HG03045 (cell line): Measurements from ENCODE around the gene KCND2.

Experiments
- ATAC-seq: cut with Tn5 transposase; IDR thresholded peaks from one replicate; pipeline ENCODE4 v1.9.1; 2021; ENCODE audit warnings: mild to moderate bottlenecking, moderate library complexity; ENCODE audit not compliant: unreplicated experiment

KCND2 gene

DNA sequence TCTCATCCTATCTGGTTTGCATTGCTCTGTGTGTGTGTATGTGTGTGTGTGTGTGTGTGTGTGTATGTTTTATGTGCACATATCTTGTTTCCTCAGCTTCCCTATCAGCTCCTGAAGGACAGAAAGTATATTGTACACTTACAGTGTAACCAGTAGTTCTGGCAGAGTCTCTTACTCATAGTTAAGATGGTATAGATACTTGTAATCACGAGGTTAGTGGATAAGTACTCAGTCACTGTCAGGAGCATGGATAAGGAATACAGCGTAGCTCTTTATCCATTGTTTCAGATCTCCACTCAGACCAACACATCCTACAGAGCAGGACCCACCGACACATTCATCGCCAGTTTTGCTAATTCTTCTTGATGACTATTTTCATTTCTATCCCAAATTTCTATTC is 309.9 kb downstream of the KCND2 start:
- ATAC-seq: no peak

DNA sequence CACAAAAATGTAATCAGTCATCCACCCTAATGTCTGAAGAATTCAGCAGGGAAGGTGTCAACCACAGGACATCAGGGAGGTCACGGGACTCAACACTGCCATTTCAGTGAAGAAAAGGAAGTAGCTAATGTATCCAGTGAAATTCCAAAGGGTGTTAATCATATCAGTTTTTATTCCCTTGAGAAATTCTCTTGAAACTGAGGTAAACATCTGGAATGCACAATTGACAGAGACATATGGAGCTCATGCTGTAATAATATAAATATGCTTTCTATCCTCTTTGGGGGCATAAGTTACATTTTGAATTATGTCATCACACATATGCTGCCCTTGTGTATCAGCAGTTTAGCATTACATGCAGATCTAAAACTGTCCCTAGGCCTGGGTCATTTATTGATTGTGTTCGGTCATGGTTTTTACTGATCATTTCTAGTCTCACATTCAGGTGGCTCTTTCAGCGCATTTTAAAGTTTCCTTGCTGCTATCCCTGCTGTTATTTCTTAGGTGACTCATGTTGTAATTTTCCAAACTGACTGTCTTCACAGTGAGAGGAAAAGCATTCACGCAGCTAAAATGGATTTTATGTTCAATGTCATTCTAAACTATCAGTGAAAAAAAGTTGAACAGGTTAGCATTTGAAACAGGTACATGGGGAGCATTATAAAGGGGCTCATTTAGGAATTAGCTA is 311.1 kb downstream of the KCND2 start:
- no peak for ATAC-seq

GRCh38 chr7:120586571-120586970 is 313.6 kb downstream of the KCND2 start:
- no peak for ATAC-seq

DNA sequence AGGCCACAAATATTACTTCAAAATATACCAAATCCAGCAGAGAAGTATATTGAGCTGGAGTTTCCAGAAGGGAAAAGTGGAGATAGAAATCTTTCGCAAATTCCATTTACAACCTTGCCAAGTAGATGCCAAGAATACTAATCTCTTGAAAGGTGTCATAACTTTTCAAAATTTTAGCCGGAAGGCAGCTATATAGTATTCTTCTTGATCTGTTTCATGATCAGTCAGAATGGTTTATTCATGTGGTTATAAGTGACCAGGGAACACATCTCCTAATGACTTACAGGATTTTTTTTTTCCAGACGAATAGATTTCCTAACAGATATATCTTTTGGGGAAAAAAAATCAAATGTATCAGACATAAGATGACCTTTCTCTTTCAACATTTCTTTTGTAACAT is 314.3 kb downstream of the KCND2 start:
- no peak for ATAC-seq

GRCh38 chr7:120588416-120588815 is 315.4 kb downstream of the KCND2 start:
- no peak for ATAC-seq

DNA sequence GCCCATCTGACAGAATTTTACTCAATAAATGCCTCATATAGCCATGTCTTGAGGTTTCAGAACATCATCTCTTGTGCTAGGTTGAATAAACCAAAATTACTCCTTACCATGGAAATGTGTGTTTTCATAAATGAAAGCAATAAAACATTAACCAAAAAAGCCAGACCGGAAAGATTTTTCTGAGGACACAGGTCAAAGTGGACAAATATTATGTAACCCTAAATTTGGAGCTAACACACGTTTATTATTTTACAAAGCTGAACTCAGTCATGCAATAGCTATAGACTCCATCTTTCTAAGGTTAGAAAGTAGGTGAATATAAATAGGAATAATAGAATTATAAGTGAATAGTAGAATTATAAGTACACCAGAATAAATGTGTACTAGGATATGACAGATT is 315.9 kb downstream of the KCND2 start:
- no peak for ATAC-seq

GRCh38 chr7:120600607-120601006 is 327.6 kb downstream of the KCND2 start:
- ATAC-seq: no peak

DNA sequence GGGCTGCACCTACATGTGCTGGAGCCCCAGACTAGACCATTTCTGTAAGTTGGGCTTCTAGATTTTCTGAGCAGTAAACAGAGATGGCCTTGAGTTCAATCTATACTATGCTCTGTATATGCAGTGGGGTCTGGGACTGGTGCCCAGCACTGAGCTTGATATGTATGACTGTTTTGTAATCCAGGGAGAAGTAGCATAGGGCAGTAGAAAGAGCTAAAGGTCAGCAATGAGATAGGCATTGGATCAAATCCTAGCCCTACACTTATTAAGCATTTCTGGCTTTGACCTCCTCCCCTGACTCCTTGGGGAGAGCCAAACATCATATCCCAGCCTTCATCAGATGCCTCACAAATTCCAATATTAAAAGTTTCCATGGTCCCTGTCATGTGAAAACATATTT is 330.4 kb downstream of the KCND2 start:
- no peak for ATAC-seq

DNA sequence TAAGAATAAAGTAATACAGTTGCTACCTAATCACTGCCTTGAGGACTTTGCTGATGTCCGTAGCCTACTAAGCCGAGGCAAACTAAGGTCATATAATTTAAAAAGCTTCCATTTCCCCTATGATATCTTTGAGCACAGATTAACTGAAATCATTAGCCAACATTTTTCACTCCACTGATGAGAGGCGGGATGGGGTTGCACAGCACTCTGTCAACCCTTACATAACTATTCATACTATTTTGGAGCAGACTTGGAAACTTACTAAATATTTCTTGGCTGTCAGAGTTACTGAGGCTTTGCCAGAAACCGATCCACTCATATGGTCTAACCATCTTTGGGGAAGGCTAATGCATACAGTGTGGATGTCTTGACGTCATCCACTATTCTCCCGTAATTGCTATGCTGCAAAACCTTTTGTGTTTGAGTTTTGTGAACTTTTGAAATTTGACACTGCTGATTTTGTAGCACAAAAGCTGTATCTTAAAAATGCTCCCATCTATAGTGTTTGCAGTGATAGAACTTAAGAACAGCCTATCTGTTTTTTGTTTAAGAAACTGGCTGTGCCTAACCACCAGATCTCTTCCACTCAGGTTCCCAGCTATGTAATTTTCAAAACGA is 336.3 kb downstream of the KCND2 start:
- no peak for ATAC-seq

DNA sequence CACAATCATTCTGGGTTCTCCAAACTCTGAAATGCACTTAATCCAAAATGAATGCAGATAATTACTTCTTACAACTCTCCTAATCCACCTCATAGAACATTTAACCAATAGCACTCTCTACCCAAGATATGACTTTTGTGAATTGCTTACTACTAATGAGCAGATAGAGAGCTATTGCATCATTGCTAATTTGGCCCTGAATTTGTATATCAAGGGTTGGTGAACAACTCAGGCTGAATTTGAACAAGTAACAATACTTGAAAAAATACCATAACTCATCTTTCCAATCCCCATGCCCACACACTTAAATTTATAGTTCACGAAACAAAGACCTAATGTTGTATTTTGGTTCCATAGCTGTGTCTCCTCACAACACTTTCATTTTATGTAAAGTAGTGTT is 339.0 kb downstream of the KCND2 start:
- no peak for ATAC-seq

DNA sequence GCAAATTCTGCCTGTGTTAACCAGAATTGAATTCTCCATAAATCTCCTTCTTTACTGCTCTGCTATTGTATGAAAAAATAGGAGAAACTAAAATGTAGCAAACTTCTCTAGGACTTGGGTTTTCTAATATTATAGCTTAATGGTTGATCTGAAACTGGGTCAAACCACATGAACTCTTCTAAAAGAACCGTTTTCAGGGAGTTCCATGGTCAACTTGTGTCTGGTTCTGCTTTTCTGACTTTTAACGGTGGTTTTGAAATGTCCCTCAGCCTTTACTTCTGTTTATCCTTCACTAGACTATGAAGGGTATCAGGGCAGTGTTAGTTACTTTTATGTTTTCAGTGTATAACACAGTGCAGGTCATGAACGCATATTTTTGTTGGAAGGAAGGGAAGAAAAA is 342.7 kb downstream of the KCND2 start:
- ATAC-seq: no peak

DNA sequence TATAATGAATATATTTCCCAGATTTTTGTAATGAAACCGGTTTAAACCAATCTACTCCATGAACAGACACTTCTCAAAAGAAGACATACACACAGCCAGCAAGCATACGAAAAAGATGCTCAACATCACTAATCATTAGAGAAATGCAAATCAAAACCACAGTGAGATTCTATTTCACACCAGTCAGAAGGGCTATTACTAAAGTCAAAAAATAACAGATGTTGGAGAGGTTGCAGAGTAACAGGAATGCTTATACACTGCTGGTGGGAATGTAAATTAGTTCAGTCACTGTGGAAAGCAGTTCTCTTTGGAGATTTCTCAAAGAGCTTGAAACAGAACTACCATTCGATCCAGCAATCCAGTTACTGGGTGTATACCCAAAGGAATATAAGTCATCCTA is 344.3 kb downstream of the KCND2 start:
- no peak for ATAC-seq

GRCh38 chr7:120628251-120628650 is 355.3 kb downstream of the KCND2 start:
- ATAC-seq: no peak

GRCh38 chr7:120639884-120640283 is 366.9 kb downstream of the KCND2 start:
- ATAC-seq: no peak

GRCh38 chr7:120645966-120646365 is 373.0 kb downstream of the KCND2 start:
- no peak for ATAC-seq

DNA sequence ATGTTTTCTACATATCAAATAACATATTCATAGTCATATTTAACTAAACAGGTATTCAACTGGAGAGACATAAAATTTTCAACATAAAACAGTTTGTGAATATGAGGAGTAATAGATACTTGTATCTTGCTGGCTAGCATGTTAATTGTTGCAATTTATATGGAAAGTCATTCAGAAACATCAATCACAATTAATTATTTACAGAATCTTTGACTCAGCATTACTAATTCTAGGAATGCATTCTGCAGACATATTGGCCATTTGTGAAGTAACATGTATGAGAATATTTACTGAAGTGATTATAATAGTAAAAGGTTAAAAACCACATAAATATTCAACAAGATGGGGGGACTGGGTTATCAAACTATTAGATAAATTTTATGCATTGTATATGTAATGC is 381.3 kb downstream of the KCND2 start:
- no peak for ATAC-seq

DNA sequence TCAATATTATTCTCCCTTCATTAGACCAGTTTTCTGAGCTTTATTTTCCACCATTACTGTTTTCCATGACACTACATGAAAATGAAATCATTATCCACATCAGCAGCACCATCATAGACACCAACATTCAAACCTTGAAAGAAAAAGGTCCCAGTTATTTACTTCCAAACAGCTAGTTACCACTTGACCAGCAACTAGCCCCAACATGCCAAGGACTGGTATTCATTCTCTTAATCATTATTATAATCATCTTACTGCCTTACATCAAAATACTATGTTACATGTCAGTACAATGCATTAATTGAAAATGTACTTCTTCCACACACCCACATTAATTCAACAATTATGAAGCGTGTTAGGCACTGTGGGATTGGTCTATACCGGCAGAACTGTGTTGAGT is 385.5 kb downstream of the KCND2 start:
- ATAC-seq: no peak

DNA sequence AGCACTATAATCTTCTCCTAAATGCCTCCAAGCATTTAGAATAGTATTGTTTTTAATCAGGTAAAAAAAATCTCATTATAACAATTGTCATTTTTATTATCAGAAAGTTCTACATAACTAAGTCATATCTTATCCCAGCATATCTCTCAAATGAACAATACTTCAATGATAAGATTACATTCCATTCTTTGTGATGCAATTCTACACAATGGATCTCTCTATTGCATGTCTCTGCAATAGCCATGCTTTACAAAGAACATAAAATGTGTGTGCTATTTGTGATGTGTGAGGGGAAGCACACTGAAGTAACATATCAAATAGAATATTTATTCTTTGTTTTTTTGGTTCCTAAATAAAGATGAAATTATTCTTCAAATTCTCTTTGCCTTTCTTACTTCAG is 389.3 kb downstream of the KCND2 start:
- ATAC-seq: no peak

- no peak for ATAC-seq
Measured at GRCh38 chr7:120665068-120665467, 392.1 kb downstream of the KCND2 start.

- ATAC-seq: no peak
Measured at GRCh38 chr7:120675076-120675475, 402.1 kb downstream of the KCND2 start.

- no peak for ATAC-seq
Measured at GRCh38 chr7:120677535-120677934, 404.6 kb downstream of the KCND2 start.

- no peak for ATAC-seq
Measured at GRCh38 chr7:120680985-120681384, 408.0 kb downstream of the KCND2 start.

DNA sequence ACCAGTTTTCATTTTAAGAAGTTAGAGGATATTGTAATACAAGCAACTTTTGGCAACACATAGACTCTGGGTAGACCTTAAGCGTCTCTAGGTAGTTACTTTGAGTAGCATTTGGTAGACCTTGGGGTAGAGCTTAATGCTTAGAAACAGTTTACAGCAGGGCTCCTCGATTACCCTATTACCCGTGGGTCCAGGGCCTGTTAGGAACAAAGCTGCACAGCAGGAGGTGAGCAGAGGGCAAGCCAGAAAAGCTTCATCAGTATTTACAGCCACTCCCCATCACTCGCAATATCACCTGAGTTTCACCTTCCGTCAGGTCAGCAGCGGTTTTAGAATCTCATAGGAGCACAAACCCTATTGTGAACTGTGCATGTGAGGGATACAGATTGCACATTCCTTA is 411.5 kb downstream of the KCND2 start:
- no peak for ATAC-seq
